A549 (cell line): Measurements from ENCODE around the gene COL16A1.

Experiments used
- CEBPB ChIP-seq, 2 experiments: fragments of >200 bp in 1 of 2; sonication (Bioruptor Twin) in 1 of 2; formaldehyde crosslinking in 1 of 2; IDR thresholded peaks; 2 replicates each; pipeline ENCODE4 v1.6.1; 2012 to 2016
- MAFK ChIP-seq: fragments of 450-650 bp; IDR thresholded peaks from 2 replicates; pipeline ENCODE4 v1.6.1; 2014; ENCODE audit not compliant: partially characterized antibody

GRCh38 chr1:31669433-31669785, 34.4 kb downstream of the COL16A1 start:
- TF ChIP-seq MAFK: no peak
- no peak for TF ChIP-seq CEBPB (IDR thresholded peaks at IDR 0.05)
